Tibial nerve (tissue), 4 donors: ENCODE data around the gene IFNAR2. TPM values are rescaled to one million over a fixed set of nuclear protein-coding genes. Genes with fewer than 3 reads are reported as not detected.

Experiments used
- DNase-seq, 2 donors: peaks; one replicate each; pipeline ENCODE4 v3.0.0-alpha.2; 2019; ENCODE audit warnings: low spot score in 2 of 2
- H3K27ac ChIP-seq, 4 donors: fragments of 200-600 bp; sonication (generic) in 3 of 4; one replicate each; pipeline ENCODE4 v1.5.1; 2017 to 2019; ENCODE audit warnings: mild to moderate bottlenecking in 1 of 4
- H3K27me3 ChIP-seq, 2 donors: fragments of 200-600 bp; sonication (generic) in 1 of 2; one replicate each; pipeline versions ENCODE4 v1.5.1 to v1.6.0; 2017 to 2019
- H3K36me3 ChIP-seq, 3 donors: fragments of 200-600 bp; sonication (generic); one replicate each; pipeline ENCODE4 v1.5.1; 2018 to 2019
- H3K4me1 ChIP-seq, 4 donors: fragments of 200-600 bp; sonication (generic) in 3 of 4; one replicate each; pipeline ENCODE4 v1.5.1; 2017 to 2019
- H3K4me3 ChIP-seq, 4 donors: fragments of 200-600 bp; sonication (generic) in 3 of 4; one replicate each; pipeline ENCODE4 v1.5.1; 2017 to 2019; ENCODE audit warnings: mild to moderate bottlenecking in 1 of 4, moderate library complexity in 1 of 4
- H3K9me3 ChIP-seq, 4 donors: fragments of 200-600 bp; sonication (generic) in 3 of 4; one replicate each; pipeline ENCODE4 v1.5.1; 2017 to 2019
- CTCF ChIP-seq, 5 experiments: fragments of 200-600 bp in 3 of 5; fragments of 450-650 bp in 2 of 5; sonication (generic) in 3 of 5; IDR thresholded peaks; one replicate each; pipeline ENCODE4 v1.5.1; 2016 to 2019; ENCODE audit warnings: antibody characterized with exemption in 5 of 5, mild to moderate bottlenecking in 3 of 5, moderate library complexity in 2 of 5
- EP300 ChIP-seq, 2 donors: sonication (generic); formaldehyde crosslinking; IDR thresholded peaks; one replicate each; pipeline ENCODE4 v1.6.1; 2017; ENCODE audit warnings: antibody characterized with exemption in 2 of 2, mild to moderate bottlenecking in 1 of 2
- POLR2A ChIP-seq, 2 donors: fragments of 450-650 bp; IDR thresholded peaks; one replicate each; pipeline ENCODE4 v1.6.1; 2017; ENCODE audit warnings: antibody characterized with exemption in 2 of 2, mild to moderate bottlenecking in 2 of 2, moderate library complexity in 2 of 2
- WGBS, 2 donors: methylation state at CpG; one replicate each; pipeline ENCODE4 v1.1.5; 2018; 5-methylcytosine and 5-hydroxymethylcytosine counted together
- total RNA-seq, 4 donors: library from RNA; depleted of rRNA; stranded (reverse); fragments of >200 nt; gene quantifications; one replicate each; pipeline ENCODE4 v1.1.0, GENCODE V29; 2016

The IFNAR2 gene
- total RNA-seq, 4 donors from 2014 or later: 12.3 to 47.4 (median 29.4) TPM

GRCh38 chr21:33273044-33273443, 43.3 kb downstream of the IFNAR2 start:
- no peak for TF ChIP-seq EP300 (IDR thresholded peaks at IDR 0.05)
- TF ChIP-seq POLR2A (IDR thresholded peaks at IDR 0.05): no peak
- TF ChIP-seq CTCF (IDR thresholded peaks at IDR 0.05): no peak
- WGBS, 2 donors: 94 to 95% methylated on average over 6 of the region's 6 CpGs
- H3K36me3 ChIP-seq: peaks cover 0 to 85% (median 3%) of the 10 kb centered on the region in 3 donors
- no peak overlapping the region for H3K4me3 ChIP-seq
- no peaks in the 10 kb centered on the region for H3K9me3 ChIP-seq
- peaks cover 0 to 7% (median 0%) of the 10 kb centered on the region in 4 donors for H3K4me1 ChIP-seq
- H3K27me3 ChIP-seq: no peaks in the 10 kb centered on the region
- DNase-seq: no peak
- H3K27ac ChIP-seq: no peak overlapping the region

- Histone ChIP-seq H3K27me3 (no peaks in the 10 kb centered on the region), H3K36me3 (peaks cover 0 to 87% (median 8%) of the 10 kb centered on the region in 3 donors), H3K27ac (no peak overlapping the region), H3K4me1 (no peaks in the 10 kb centered on the region), H3K9me3 (peaks cover 0 to 8% (median 0%) of the 10 kb centered on the region in 4 donors), H3K4me3 (no peak overlapping the region)
- 91 to 93% methylated on average over 2 of the region's 2 CpGs for WGBS, 2 donors
- no peak for TF ChIP-seq CTCF (IDR thresholded peaks at IDR 0.05)
- no peak for TF ChIP-seq POLR2A (IDR thresholded peaks at IDR 0.05)
- TF ChIP-seq EP300 (IDR thresholded peaks at IDR 0.05): no peak
- no peak for DNase-seq
Measured at GRCh38 chr21:33278721-33279120, 49.0 kb downstream of the IFNAR2 start.

- no peak for TF ChIP-seq POLR2A (IDR thresholded peaks at IDR 0.05)
- no peak for TF ChIP-seq EP300 (IDR thresholded peaks at IDR 0.05)
- TF ChIP-seq CTCF (IDR thresholded peaks at IDR 0.05): no peak
- no peak for DNase-seq
- peaks cover 0 to 8% (median 0%) of the 10 kb centered on the region in 4 donors for H3K9me3 ChIP-seq
- WGBS, 2 donors: 98 to 99% methylated on average over 3 of the region's 3 CpGs
- no peaks in the 10 kb centered on the region for H3K4me1 ChIP-seq
- no peak overlapping the region for H3K4me3 ChIP-seq
- H3K27ac ChIP-seq: no peak overlapping the region
- peaks cover 0 to 87% (median 8%) of the 10 kb centered on the region in 3 donors for H3K36me3 ChIP-seq
- H3K27me3 ChIP-seq: no peaks in the 10 kb centered on the region
Measured at GRCh38 chr21:33279330-33279820, 49.6 kb downstream of the IFNAR2 start.

Other genes with a start within 250 kb of the IFNAR2 start
- gene OLIG2, start 204.0 kb upstream of the IFNAR2 start, total RNA-seq: 1 to 10 TPM in 1 of 4 donors, under 1 TPM in 1, not detected in 2; 0.21 to 1.3 TPM
- gene OLIG1, start 159.8 kb upstream of the IFNAR2 start, total RNA-seq: not detected
- 10 to 100 TPM; 17.5 to 27.3 (median 21.3) TPM for gene IL10RB, start 36.4 kb downstream of the IFNAR2 start, total RNA-seq
- 10 to 100 TPM; 29.4 to 35.8 (median 31.4) TPM for gene IFNAR1, start 95.0 kb downstream of the IFNAR2 start, total RNA-seq
- gene IFNGR2, start 173.5 kb downstream of the IFNAR2 start, total RNA-seq: 100 to 1,000 TPM; 110 to 153 (median 129) TPM